Endodermal cell (in vitro differentiated cells): ENCODE data around the gene ZFP2. TPM values are rescaled to one million over a fixed set of nuclear protein-coding genes. Genes with fewer than 3 reads are reported as not detected.
A peak's percentile ranks its signal among the peaks of the same experiment; 100 is the strongest.

Experiments
- DNase-seq: peaks from one replicate; pipeline ENCODE4 v3.0.0-alpha.2; 2017
- H3K27ac ChIP-seq: 2 replicates; pipeline ENCODE4 v1.5.1; 2013; ENCODE audit warnings: mild to moderate bottlenecking, low read depth, low read length, moderate library complexity
- H3K27me3 ChIP-seq: 2 replicates; pipeline ENCODE4 v1.6.1; 2013; ENCODE audit warnings: mild to moderate bottlenecking, low read length, moderate library complexity; ENCODE audit not compliant: insufficient read depth, control insufficient read depth, poor library complexity, severe bottlenecking
- H3K36me3 ChIP-seq: 2 replicates; pipeline ENCODE4 v1.7.0; 2013; ENCODE audit warnings: mild to moderate bottlenecking, low read length, moderate library complexity; ENCODE audit not compliant: control insufficient read depth, insufficient read depth
- H3K4me1 ChIP-seq: one replicate; pipeline ENCODE4 v1.7.0; 2013; ENCODE audit warnings: low read length; ENCODE audit not compliant: control insufficient read depth, insufficient read depth
- H3K4me3 ChIP-seq: 2 replicates; pipeline ENCODE4 v1.5.1; 2013; ENCODE audit warnings: mild to moderate bottlenecking, low read length, moderate library complexity
- H3K9ac ChIP-seq: 2 replicates; pipeline ENCODE4 v1.6.1; 2013; ENCODE audit warnings: mild to moderate bottlenecking, low read length, moderate library complexity; ENCODE audit not compliant: poor library complexity, severe bottlenecking; ENCODE audit errors: extremely low read depth
- H3K9me3 ChIP-seq: 2 replicates; pipeline ENCODE4 v1.6.1; 2013; ENCODE audit warnings: mild to moderate bottlenecking, low read length, moderate library complexity; ENCODE audit not compliant: control insufficient read depth
- H3K27ac Mint-ChIP-seq: 2 replicates; pipeline ENCODE4 v1.8.0; 2020; ENCODE audit warnings: mixed read lengths
- H3K27me3 Mint-ChIP-seq: 2 replicates; pipeline ENCODE4 v1.8.0; 2021; ENCODE audit warnings: mild to moderate bottlenecking, mixed read lengths; ENCODE audit not compliant: insufficient read depth
- H3K36me3 Mint-ChIP-seq: 2 replicates; pipeline ENCODE4 v1.8.0; 2020; ENCODE audit warnings: low read depth, mixed read lengths
- H3K4me1 Mint-ChIP-seq: 2 replicates; pipeline ENCODE4 v1.8.0; 2020; ENCODE audit warnings: mixed read lengths
- H3K4me3 Mint-ChIP-seq: 2 replicates; pipeline ENCODE4 v1.8.0; 2020; ENCODE audit warnings: mild to moderate bottlenecking, moderate library complexity, mixed read lengths
- H3K9me3 Mint-ChIP-seq: 2 replicates; pipeline ENCODE4 v1.8.0; 2020; ENCODE audit warnings: mild to moderate bottlenecking, mixed read lengths
- WGBS, 2 experiments: methylation state at CpG; one replicate each; pipeline versions ENCODE4 v1.1.5 to v1.1.7; 2013; ENCODE audit warnings: missing lambda C conversion rate in 2 of 2, mixed read lengths in 1 of 2; ENCODE audit not compliant: insufficient coverage in 1 of 2, insufficient read length in 1 of 2; 5-methylcytosine and 5-hydroxymethylcytosine counted together
- long read RNA-seq, 4 experiments: library from polyadenylated mRNA in 2 of 4; library from RNA in 1 of 4; library from capped mRNA in 1 of 4; stranded (forward) in 3 of 4; unstranded in 1 of 4; transcript quantifications; one replicate each; pipeline ENCODE4 v2.0.0, GENCODE V29; 2020 to 2021; ENCODE audit warnings: inconsistent platforms in 1 of 4
- polyA plus RNA-seq, 2 experiments: library from polyadenylated mRNA; stranded (reverse); fragments of 50-300 nt; gene quantifications; one replicate each; pipeline ENCODE4 v1.2.3, GENCODE V29; 2013
- total RNA-seq, 2 donors: library from RNA; stranded (reverse); fragmentation: NEBNext Ultra II Directional in 1 of 2; extraction: Animal tissue kit (Norgen Biotek cat#: 25700) in 1 of 2; gene quantifications; 2 replicates in 1 of 2; 3 replicates in 1 of 2; pipeline ENCODE4 v1.2.1, GENCODE V29; 2021
- TF ChIP-seq, protein P1 (sequence below): fragments of 200-600 bp; sonication (generic); conservative IDR thresholded peaks from 2 replicates; pipeline ENCODE4 v1.5.0; 2021; ENCODE audit warnings: antibody characterized with exemption, mild to moderate bottlenecking

The ZFP2 gene
- 1 to 10 TPM; 1.8 to 3.3 TPM for total RNA-seq
- polyA plus RNA-seq (2013, experiment 1 of 2), result 2.5 TPM
- 3.2 TPM for polyA plus RNA-seq (2013, experiment 2 of 2)
- long read RNA-seq, experiment 1, partial matches to known transcripts, result 0 of 6 reads
- long read RNA-seq, experiment 1, other reads (novel, unspliced or antisense), result 6 of 6 reads
- long read RNA-seq, experiment 2, partial matches to known transcripts, result 1 of 7 reads
- long read RNA-seq, experiment 2, other reads (novel, unspliced or antisense), result 5 of 7 reads
- long read RNA-seq, experiment 3, partial matches to known transcripts, result 0 of 7 reads
- long read RNA-seq, experiment 3, other reads (novel, unspliced or antisense), result 5 of 7 reads
- long read RNA-seq, experiment 4, partial matches to known transcripts, result 0 of 2 reads
- long read RNA-seq, experiment 4, other reads (novel, unspliced or antisense), result 1 of 2 reads

DNA sequence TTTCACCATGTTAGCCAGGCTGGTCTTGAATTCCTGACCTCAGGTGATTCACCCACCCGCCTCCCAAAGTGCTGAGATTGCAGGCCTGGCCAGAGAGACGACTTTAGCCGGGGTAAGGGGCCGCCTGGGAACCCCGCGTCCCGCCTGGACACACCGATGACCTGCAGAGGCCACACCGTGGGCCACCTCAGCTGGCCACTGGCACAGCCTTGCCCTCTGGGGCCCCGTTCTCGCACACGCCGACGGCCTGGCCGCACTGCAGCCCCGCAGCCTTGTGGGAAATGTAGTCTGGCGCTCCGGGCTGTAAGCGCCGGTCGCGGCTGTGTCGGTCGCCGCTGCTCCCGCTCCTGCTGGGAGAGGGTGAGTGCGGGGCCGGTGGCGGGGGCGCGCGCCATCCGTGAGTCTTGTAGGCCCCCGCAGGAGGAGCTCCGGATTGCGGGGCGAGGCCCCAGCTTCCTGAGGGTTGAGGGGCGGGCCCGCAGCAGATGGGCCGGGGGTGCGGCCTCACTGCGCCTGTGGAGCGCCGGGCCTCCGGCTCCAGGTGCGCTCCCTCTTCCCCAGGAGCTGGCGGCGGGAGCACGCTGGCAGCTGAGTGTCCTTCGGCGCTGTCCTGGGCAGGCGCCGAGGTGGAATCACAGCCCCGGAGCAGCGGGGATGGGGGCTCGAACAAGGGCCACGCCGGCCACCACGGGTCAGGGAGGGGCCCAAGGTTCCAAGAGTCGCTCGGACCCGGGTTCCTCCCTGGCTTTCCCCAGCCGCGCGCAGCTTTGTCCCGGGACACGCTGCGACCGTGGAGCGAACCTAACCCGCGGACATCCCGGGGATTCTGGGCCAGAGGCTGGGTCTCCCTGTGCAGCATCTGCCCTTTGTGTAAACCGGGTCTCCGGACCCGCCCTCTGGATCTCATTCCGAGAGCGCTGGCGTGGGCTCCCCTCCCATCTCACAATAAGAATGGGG, at the start of gene ZFP2:
Gene ZFP2, plus strand, starts transcription at position 299 of the 957 bp plus-strand sequence. CDS start 35,401 bp downstream, outside the sequence.
- Histone ChIP-seq H3K4me3 (peak within 1 kb of the TSS; percentile 88), H3K36me3 (no peaks in the 10 kb centered on the region), H3K4me1 (peaks cover 3% of the 10 kb centered on the region), H3K27ac (peak within 1 kb of the TSS; percentile 60), H3K27me3 (no peaks in the 10 kb centered on the region), H3K9ac (peak within 1 kb of the TSS; percentile 70), H3K9me3 (peaks cover 8% of the 10 kb centered on the region)
- Mint-ChIP-seq H3K36me3 (peaks cover 14% of the 10 kb centered on the region), H3K4me3 (peak within 1 kb of the TSS; percentile 71), H3K9me3 (peaks cover 12% of the 10 kb centered on the region), H3K4me1 (peaks cover 4% of the 10 kb centered on the region), H3K27ac (no peak within 1 kb of the TSS), H3K27me3 (peaks cover 1% of the 10 kb centered on the region)
- peak; percentile 91 for DNase-seq
- 2 to 3% methylated on average over 18 to 79 of the region's 79 CpGs for WGBS, 2 experiments
- TF ChIP-seq, protein P1, sequence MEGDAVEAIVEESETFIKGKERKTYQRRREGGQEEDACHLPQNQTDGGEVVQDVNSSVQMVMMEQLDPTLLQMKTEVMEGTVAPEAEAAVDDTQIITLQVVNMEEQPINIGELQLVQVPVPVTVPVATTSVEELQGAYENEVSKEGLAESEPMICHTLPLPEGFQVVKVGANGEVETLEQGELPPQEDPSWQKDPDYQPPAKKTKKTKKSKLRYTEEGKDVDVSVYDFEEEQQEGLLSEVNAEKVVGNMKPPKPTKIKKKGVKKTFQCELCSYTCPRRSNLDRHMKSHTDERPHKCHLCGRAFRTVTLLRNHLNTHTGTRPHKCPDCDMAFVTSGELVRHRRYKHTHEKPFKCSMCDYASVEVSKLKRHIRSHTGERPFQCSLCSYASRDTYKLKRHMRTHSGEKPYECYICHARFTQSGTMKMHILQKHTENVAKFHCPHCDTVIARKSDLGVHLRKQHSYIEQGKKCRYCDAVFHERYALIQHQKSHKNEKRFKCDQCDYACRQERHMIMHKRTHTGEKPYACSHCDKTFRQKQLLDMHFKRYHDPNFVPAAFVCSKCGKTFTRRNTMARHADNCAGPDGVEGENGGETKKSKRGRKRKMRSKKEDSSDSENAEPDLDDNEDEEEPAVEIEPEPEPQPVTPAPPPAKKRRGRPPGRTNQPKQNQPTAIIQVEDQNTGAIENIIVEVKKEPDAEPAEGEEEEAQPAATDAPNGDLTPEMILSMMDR, result no peak

DNA sequence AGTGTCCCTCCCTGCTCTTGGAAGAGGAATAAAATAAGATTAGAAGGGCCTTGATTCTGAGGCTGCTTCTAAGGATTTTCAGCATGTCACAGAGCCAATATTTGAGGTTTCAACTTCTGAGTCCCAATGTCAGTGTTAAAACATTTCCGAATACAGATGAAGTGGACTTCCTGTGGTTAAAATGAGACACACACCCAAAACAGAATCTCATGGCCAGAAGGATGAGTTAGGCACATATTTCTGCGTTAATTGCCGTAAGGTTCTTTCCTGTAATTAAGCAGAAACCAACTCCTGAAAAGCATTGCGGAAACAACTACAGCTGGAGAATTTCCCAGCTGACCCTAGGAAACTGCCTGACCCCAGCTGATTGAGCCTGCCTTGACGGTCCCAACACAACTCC, 46.4 kb upstream of the ZFP2 start:
- Histone ChIP-seq H3K27ac (no peak overlapping the region), H3K27me3 (no peaks in the 10 kb centered on the region), H3K4me3 (no peak overlapping the region), H3K36me3 (no peaks in the 10 kb centered on the region), H3K9me3 (peaks cover 3% of the 10 kb centered on the region), H3K4me1 (no peaks in the 10 kb centered on the region), H3K9ac (no peak overlapping the region)
- TF ChIP-seq, protein P1, result no peak
- Mint-ChIP-seq H3K9me3 (peaks cover 3% of the 10 kb centered on the region), H3K4me3 (no peak overlapping the region), H3K4me1 (peaks cover 2% of the 10 kb centered on the region), H3K27me3 (peaks cover 7% of the 10 kb centered on the region), H3K27ac (no peak overlapping the region), H3K36me3 (no peaks in the 10 kb centered on the region)
- DNase-seq, result no peak
- WGBS, 2 experiments, result 87 to 98% methylated on average over 5 of the region's 5 CpGs

DNA sequence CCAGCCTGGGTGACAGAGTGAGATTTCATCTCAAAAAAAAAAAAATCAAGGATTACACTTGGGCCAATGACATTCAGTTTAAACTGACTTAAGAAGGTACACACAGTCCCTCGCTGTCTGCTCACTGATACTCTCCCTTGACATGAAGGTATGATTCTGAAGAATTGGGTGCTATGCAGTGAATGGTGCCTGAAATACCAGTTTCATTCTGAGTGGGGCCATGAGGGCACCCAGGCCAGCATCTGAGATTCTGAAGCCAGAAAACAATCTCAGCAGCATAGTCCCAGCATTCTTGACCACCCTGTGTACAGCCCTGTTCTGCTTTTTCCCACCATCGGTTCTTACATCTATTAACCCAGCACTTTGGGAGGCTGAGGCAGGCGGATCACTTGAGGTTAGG, 43.8 kb upstream of the ZFP2 start:
- no peak for DNase-seq
- peaks cover 6% of the 10 kb centered on the region for H3K27me3 Mint-ChIP-seq
- H3K4me1 Mint-ChIP-seq, result peaks cover 4% of the 10 kb centered on the region
- Histone ChIP-seq H3K4me3 (no peak overlapping the region), H3K27ac (no peak overlapping the region), H3K4me1 (no peaks in the 10 kb centered on the region), H3K36me3 (no peaks in the 10 kb centered on the region), H3K9ac (no peak overlapping the region), H3K9me3 (no peaks in the 10 kb centered on the region), H3K27me3 (no peaks in the 10 kb centered on the region)
- WGBS, 2 experiments, result 67 to 93% methylated on average over 2 to 3 of the region's 3 CpGs
- no peak overlapping the region for H3K27ac Mint-ChIP-seq
- H3K36me3 Mint-ChIP-seq, result no peaks in the 10 kb centered on the region
- no peak overlapping the region for H3K4me3 Mint-ChIP-seq
- H3K9me3 Mint-ChIP-seq, result peaks cover 3% of the 10 kb centered on the region
- TF ChIP-seq, protein P1, result no peak
